HG03060 (cell line): ENCODE results near the gene ARHGDIG.
"Not testable (repeated sequence)": the region's sequence is repeated elsewhere in the genome, so short reads cannot be mapped to it uniquely, and the experiment has no call there.

Experiments
- ATAC-seq: cut with Tn5 transposase; IDR thresholded peaks from one replicate; pipeline ENCODE4 v1.9.1; 2021; ENCODE audit warnings: low read depth, moderate number of reproducible peaks; ENCODE audit not compliant: unreplicated experiment

The ARHGDIG gene

DNA sequence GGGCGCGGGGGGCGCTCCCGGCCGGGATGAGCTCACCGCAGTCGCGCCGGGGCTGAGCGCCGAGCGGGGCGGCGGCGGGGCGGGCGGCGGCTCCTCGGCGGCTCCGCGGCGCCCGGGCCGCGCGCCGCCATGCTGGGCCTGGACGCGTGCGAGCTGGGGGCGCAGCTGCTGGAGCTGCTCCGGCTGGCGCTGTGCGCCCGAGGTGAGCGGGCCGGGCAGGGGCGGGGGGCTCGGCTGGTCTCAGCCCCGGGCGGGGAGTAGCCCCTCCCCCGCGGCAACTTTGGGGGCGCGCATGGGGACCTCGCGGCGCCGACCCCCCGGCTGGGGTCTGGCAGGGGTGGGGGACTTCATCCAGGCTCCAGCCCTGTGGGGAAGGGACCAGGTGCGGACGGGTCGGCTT, at the start of gene ARHGDIG:
TSS of gene ARHGDIG (plus strand) at position 40 of the 400 bp plus-strand sequence. CDS start at position 130, 90 bp downstream.
- no peak for ATAC-seq

DNA sequence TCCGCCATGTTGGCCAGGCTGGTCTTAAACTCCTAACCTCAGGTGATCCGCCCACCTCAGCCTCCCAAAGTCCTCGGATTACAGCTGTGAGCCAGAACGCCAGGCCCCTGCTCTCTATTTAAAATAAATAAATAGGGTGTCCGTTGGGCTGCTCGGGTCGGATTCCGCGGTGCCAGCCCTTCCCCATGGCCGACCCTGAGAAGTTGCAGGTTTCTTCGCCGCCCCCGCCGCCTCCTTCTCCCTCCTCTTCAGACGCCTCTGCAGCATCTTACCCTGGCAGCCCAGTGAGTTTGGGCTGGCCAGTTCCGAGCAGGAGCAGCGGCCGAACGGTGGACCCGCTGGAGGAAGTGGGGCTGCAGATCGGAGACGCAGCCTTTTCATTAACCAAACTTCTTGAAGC, 49.4 kb upstream of the ARHGDIG start:
- no peak for ATAC-seq

DNA sequence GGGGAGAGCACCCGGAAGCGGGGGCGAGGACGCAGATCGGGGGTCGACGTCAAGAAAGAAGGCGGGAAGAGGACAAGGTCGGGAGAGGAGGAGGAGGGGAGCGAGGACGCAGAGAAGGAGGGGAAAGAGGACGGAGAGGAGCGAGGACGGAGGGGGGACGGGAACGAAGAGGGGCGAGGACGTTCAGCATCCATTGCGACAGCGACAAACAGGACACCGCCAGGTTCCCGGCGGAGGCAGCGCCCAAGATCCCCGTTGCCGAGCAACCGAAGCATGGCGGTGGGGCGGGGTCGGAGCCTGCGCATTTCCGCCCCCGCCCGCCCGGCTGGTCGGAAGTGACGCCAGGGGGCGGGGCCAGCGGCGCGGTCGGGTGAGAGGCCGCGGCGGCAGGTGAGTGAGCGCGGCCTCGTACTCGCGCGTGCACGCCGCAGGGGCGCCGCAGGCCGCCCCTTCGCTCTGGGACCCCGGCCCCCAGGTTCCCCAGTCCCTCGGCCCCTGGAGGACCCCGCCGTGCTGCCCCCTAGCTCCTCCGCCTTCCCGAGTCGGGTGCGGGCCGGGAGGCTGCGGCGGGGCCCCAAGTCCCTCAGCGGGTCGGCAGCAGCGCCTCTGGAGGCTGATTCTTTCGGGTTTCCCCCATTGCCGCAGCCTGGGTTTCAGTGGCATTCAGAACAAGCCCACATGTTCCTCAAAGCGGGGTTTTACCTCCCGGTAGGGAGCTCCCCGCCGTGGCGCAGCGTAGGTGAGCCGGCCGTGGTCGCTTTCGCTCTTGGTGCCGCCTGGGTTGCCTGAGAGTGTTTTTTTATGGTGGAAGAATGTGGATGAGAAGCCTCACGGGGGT, 45.7 kb upstream of the ARHGDIG start, which contains the start of gene FAM234A:
TSS of gene FAM234A (plus strand) at position 354 of the 838 bp plus-strand sequence. CDS start 19,593 bp downstream, outside the sequence.
- no peak for ATAC-seq

DNA sequence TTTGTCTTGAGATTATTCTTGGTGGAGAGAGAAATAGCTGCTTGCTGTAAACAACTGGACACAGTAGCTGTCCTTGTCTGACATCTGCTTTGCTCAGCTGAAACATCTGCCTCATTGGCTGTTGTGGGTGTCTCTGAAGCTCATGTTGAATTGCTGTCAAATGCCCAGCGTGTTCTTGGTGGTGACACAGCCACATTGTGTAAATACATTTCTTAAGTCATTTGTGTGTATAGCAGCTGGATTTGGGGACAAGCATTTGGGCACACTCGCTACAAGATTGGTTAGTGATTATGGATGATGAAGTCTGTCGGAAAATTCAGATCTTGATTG, 40.5 kb upstream of the ARHGDIG start:
- ATAC-seq, result no peak

DNA sequence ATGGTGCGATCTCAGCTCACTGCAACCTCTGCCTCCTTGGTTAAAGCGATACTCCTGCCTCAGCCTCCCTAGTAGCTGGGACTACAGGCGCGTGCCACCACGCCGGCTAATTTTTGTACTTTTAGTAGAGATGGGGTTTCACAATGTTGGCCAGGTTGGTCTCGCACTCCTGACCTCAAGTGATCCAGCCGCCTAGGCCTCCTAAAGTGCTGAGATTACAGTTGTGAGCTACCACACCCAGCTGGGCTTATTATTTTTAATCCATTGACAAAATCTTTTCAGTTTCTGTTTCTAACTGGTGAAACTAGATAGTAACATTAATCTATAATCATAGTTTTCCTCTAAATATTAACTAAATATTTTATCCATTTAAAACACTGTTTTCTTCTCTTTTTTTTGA, 39.8 kb upstream of the ARHGDIG start:
- ATAC-seq, result no peak

DNA sequence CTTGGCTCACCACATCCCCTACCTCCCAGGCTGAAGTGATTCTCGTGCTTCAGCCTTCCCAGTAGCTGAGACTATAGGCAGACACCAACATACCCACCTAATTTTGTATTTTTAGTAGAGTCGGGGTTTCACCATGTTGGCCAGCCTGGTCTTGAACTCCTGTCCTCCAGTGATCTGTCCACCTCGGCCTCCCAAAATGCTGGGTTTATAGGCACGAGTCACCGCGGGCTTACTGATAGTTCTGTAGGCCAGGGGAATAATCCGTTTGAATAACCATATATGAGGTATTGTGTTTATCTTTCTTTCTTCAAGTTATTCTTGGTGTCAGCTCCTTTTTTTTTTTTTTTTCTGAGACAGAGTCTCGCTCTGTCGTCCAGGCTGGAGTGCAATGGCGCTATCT, 38.1 kb upstream of the ARHGDIG start:
- no peak for ATAC-seq

DNA sequence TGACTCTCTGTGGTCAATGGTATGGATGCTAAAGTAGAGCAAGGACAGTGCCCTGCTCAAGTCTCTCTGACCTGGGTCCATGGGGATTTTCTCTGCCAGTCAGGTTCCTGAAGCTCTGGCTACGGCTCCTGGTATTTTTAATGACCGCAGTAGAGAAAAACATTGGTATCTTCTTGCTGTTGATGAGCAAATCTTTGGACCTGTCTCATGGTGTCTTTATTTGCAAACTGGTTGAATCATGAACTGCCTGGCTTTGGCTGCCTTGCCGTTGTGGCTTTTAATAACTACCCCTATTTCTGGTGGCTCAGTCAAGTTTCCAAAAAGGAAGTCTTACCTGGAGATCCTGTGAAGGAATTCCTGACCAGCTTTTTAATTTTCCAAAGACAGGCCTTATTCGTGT, 37.0 kb upstream of the ARHGDIG start:
- ATAC-seq, result no peak

DNA sequence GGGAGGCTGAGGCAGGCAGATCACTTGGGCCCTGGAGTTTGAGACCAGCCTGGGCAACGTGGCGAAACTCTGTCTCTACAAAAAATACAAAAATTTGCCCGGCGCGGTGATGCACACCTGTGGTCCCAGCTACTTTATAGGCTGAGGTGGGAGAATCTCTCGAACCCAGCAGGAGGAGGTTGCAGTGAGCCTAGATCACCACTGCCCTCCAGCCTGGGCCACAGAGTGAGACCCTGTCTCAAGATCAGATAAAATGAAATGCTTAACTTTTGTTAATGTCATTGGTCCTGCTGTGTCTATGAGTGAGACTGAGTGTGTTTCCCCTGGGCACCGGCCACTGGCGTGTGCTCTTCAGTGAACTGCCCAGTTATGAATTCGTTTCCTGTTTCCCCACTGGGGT, 35.3 kb upstream of the ARHGDIG start:
- ATAC-seq, result no peak

DNA sequence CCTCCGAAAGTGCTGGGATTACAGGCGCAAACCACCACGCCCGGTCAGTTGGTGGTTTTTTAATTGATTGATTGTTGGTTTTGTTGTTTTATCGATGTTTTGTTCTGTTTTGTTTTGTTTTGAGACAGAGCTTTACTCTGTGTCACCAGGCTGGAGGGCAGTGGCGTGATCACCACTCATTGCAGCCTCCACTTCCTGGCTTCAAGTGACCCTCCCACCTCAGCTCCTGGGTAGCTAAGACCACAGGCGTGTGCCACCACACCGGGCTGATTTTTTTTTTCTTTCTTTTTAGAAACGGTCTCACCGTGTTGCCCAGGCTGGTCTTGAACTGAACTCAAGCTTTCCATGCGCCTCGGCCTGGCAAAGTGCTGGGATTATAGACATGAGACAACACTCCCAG, 33.4 kb upstream of the ARHGDIG start:
- ATAC-seq, result no peak

DNA sequence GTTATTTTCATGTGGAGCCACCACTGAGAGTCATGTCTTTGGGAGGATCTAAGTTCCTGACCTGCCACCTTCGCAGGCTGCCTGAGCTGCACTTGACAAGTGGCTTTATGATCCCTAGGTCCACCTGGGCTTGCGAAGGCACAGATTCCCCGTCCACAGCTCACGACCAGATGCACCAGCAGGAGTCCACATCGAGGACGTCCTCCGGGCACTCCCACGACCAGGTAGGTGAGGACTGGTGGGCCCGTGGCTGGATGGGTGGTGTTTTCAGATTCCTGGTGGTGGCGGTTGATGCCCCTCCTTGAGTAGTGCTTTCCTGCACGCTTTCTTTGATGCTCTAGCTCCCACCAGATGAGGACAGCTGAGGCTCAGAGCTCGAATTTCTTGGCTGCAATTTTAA, 31.0 kb upstream of the ARHGDIG start:
- ATAC-seq, result no peak

DNA sequence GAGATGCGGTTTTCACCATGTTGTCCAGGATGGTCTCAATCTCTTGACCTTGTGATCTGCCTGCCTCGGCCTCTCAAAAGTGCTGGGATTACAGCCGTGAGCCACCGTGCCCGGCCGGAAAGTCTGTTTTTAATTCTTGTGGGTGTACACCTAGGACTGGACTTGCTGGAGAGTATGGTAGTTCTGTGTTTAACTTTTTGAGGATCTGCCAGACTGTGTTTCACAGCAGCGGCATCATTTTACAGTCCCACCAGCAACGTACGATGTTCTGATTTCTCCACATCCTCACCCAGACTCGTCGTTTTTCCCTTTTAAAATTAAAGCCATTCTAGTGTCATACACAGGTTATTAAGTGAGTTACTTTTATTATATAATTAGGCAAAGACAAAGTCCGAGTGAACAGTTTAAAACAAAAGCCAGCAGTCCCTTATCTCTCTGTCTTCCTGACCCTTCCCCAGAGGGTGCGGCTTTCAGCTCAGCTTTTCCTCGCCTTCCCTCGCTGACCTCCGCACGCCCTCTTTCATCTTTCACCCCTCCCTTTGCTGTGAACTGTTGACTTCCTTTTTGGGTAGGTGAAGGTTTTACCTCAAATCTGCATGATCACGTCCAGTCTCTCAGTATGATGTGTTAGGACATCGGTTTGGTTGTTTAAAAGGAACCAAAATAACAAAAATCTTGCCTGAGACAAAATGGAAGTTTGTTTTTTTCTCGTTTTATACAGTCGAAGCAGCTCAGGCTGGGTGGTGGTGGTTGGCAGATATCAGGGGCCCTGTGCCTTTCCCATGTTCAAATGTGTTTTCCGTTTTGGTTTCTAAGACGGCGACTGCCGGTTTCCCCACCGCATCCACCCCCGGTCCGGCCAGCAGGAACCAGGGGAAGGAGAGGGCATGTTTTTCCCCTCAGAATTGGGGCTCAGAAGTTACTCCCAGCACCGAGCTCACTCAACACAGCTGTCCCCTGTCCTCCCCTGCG, 27.7 kb upstream of the ARHGDIG start:
- ATAC-seq, result no peak

DNA sequence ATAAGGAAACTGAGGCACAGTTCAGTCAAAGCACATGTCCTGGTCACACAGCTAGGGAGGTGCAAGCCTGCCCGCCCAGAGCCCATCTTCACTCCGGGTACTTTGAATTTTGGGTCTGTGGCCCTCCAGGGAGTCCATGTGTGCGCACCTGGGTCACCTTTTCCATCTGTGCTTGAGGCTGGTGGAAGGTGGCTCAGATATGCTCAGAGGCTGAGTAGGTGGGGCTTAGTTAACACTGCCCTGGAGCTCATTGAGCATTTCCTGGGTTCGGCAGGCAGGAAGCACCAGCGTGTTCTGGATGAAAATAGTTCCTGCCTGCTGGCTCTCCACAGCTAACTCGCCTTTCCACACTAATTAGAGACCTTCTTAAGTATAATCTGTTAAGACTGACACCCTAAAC, 26.6 kb upstream of the ARHGDIG start:
- no peak for ATAC-seq

DNA sequence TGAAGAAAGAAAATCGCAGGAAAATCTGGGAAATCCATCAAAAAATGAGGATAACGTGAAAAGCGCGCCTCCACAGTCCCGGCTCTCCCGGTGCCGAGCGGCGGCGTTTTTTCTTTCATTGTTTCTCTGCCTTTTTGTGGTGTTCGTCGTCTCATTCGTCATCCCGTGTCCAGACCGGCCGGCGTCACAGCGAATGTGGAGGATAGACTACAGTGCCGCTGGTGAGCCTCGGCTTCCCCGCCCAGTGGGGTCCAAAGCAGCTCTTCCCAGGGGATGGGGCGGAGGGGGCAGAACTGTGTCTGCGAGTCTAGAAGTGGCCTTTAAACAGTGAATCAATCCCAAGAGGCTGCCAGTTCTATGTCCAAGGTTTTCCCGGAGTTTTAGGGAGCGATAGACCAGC, 25.9 kb upstream of the ARHGDIG start:
- ATAC-seq, result no peak

DNA sequence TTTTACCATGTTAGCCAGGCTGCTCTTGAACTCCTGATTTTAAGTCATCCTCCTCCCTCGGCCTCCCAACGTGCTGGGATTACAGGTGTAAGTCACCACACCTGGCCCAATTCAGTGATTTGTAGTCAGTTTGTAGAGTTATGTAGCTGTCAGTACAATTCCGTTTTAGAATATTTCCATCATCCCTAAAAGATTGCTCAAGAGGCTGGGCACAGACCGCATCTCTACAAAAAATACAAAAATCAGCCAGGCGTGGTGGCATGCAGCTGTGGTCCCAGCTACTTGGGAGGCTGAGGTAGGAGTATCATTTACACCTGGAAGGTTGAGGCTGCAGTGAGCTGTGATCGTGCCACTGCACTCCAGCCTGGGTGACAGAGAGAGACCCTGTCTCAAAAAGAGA, 25.2 kb upstream of the ARHGDIG start:
- no peak for ATAC-seq

DNA sequence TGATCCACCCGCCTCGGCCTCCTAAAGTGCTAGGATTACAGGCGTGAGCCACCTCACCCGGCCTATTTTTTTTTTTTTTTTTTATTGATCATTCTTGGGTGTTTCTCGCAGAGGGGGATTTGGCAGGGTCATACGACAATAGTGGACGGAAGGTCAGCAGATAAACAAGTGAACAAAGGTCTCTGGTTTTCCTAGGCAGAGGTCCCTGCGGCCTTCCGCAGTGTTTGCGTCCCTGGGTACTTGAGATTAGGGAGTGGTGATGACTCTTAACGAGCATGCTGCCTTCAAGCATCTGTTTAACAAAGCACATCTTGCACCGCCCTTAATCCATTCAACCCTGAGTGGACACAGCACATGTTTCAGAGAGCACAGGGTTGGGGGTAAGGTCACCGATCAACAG, 22.3 kb upstream of the ARHGDIG start:
- not testable (repeated sequence) for ATAC-seq

DNA sequence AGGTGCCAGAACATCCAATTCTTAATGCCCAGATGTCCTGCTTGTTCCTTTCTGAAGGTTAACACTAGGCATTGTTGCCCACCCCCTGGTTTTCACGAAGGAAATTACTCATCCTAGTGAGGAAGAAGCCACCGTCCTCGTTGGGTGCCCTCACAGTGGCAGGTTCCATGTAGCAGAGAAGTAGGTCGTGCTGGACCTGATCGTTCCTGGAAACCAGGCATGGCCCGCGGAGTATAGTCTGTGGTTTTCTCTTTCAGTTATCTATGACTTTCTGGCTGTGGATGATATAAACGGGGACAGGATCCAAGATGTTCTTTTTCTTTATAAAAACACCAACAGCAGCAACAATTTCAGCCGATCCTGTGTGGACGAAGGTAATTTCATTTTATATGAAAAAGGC, 21.2 kb upstream of the ARHGDIG start:
- ATAC-seq, result no peak

DNA sequence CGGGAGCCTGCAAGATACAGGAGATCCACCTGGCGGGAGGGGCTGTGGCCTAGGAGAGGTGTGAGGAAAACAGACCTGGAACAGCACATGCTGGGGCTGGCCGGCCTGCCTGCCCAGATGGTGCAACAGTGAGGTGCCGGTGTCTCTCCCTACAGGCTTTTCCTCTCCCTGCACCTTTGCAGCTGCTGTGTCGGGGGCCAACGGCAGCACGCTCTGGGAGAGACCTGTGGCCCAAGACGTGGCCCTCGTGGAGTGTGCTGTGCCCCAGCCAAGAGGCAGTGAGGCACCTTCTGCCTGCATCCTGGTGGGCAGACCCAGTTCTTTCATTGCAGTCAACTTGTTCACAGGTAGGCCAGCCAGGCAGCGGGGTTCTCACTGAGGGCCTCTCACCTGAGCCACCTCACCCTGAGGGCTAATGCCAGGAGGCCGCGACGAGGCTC, 20.6 kb upstream of the ARHGDIG start:
- no peak for ATAC-seq

DNA sequence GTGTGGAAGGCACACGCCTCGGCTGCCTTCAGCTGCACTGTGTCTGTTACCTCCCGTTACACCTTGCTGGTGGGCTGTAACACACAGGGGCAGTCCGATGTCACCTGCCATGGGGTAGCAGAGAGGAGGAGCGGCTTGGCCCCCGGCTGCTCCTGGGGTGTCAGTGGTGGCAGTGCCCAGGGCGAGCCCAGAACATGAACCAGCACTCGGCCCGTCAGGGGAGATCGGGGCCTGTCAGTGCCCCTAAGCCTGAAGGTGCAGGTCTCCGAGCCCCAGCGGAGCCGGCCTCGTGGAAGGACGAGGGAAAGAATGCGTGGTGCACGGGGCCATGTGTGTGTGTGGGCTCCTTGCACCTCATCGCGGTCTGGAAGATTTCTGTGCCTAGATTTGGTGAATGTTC, 20.1 kb upstream of the ARHGDIG start:
- no peak for ATAC-seq

DNA sequence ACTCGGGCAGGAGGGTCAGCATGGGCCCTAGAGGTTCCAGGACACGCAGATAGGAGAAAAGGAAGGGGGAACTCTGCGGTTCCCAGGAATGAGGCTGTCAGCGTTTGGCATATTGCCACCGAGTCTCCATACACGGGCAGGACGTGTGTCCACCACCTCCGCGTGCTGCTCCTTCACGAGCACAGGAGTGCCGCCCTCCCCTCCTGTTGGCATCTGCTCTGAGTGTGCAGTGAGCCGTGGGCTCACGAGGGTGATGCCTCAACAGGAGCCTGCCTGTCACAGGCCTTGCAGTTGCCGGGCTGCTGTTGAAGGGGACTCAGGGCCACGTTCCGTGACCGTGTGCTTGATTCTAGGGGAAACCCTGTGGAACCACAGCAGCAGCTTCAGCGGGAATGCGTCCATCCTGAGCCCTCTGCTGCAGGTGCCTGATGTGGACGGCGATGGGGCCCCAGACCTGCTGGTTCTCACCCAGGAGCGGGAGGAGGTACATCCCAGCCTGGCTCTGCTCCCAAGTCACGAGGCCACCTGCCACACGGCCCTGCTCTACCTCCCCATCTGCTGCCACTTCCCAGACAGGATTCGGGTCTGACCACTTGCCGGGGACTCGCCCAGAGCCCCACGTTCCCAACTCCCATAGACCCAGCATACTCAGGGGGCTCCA, 19.2 kb upstream of the ARHGDIG start:
- ATAC-seq, result no peak

DNA sequence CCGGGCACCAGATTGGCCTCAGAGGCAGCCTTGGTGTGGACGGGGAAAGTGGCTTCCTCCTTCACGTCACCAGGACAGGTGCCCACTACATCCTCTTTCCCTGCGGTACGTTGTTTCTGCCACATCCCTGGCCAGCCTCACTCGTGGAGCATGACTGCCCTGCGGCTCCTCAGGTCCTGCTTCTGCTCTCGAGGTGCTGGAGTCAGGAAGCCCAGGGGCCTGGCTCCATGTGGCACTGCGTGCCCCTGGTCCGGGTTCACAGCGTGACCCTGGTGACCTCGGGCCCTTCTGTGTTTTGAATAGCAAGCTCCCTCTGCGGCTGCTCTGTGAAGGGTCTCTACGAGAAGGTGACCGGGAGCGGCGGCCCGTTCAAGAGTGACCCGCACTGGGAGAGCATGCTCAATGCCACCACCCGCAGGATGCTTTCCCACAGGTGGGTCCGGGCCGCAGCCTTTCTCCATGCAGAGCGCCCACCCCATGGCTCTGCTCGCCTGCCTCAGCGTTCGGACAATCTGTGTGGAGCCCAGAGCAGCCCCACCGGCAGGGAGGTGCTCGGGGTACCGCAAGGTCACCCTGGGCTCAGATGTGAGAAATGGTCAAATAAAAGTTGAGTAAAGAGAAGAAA, 18.2 kb upstream of the ARHGDIG start:
- ATAC-seq, result no peak
